Left lung (tissue), 10 donors: ENCODE measurements around the gene TEX19. TPM values are rescaled to one million over a fixed set of nuclear protein-coding genes. Genes with fewer than 3 reads are reported as not detected.

ENCODE experiments used
- ATAC-seq: fragments of 200-7000 bp; cut with Tn5 transposase; one replicate; pipeline ENCODE4 v1.9.1; 2020; ENCODE audit warnings: moderate library complexity
- DNase-seq, 4 donors: peaks; one replicate each; pipeline ENCODE4 v3.0.0-alpha.2; 2013 to 2020
- H3K27ac ChIP-seq, 2 donors: fragments of 200-600 bp; sonication (generic) in 1 of 2; one replicate each; pipeline versions ENCODE4 v1.5.0 to v1.8.0; 2020 to 2021
- H3K27me3 ChIP-seq, 2 donors: fragments of 200-600 bp; sonication (generic) in 1 of 2; one replicate each; pipeline versions ENCODE4 v1.5.0 to v1.8.0; 2020 to 2021
- H3K36me3 ChIP-seq, 2 donors: fragments of 200-600 bp; sonication (generic) in 1 of 2; one replicate each; pipeline versions ENCODE4 v1.5.0 to v1.8.0; 2020 to 2021
- H3K4me1 ChIP-seq, 2 donors: fragments of 200-600 bp; one replicate each; pipeline ENCODE4 v1.8.0; 2021
- H3K4me3 ChIP-seq, 2 donors: fragments of 200-600 bp; sonication (generic) in 1 of 2; one replicate each; pipeline versions ENCODE4 v1.5.0 to v1.8.0; 2020 to 2021; ENCODE audit warnings: mild to moderate bottlenecking in 1 of 2
- H3K9me3 ChIP-seq, 2 donors: fragments of 200-600 bp; sonication (generic) in 1 of 2; one replicate each; pipeline versions ENCODE4 v1.5.0 to v1.8.0; 2020 to 2021
- CTCF ChIP-seq, 2 donors: fragments of 200-600 bp; sonication (generic) in 1 of 2; IDR thresholded peaks; one replicate each; pipeline versions ENCODE4 v1.5.0 to v1.8.0; 2021; ENCODE audit warnings: antibody characterized with exemption in 2 of 2
- intact Hi-C, 2 donors: fragments of 100-400 bp; cut with DNase I; formaldehyde crosslinking; loops; one replicate each; pipeline versions ENCODE4 v1.11.2 to v1.14.2; 2022
- polyA plus RNA-seq, 6 donors: library from polyadenylated mRNA; unstranded; fragments of 120-200 nt; gene quantifications; one replicate each; pipeline ENCODE4 v1.2.1, GENCODE V29; 2013; ENCODE audit not compliant: insufficient read length in 6 of 6
- total RNA-seq, 2 donors: library from RNA; stranded (reverse); fragmentation: NEBNext Ultra II Directional; extraction: Animal tissue kit (Norgen Biotek cat#: 25700); gene quantifications; one replicate each; pipeline ENCODE4 v1.2.1, GENCODE V29; 2021
- donor health status: DM: no; HTN: yes; CAD: no.
- donor health status: DM: no; HTN: no; CAD: no.

The TEX19 gene
- total and polyA plus RNA-seq, 8 donors = 0.07 TPM; not detected in 7

GRCh38 chr17:82402865-82403264, 43.8 kb downstream of the TEX19 start:
- intact Hi-C loops = no loop called here
- H3K9me3 ChIP-seq = no peaks in the 10 kb centered on the region
- no peak overlapping the region for H3K27ac ChIP-seq
- H3K4me3 ChIP-seq = no peak overlapping the region
- ATAC-seq (no peak), DNase-seq (no peak)
- no peak for TF ChIP-seq CTCF (IDR thresholded peaks at IDR 0.05)
- H3K27me3 ChIP-seq = no peaks in the 10 kb centered on the region
- peaks cover 0 to 63% of the 10 kb centered on the region in 2 donors for H3K36me3 ChIP-seq
- peaks cover 8 to 27% of the 10 kb centered on the region in 2 donors for H3K4me1 ChIP-seq

GRCh38 chr17:82403662-82404660, 44.9 kb downstream of the TEX19 start:
- no peak for DNase-seq
- ATAC-seq = no peak
- peaks cover 0 to 69% of the 10 kb centered on the region in 2 donors for H3K36me3 ChIP-seq
- no peaks in the 10 kb centered on the region for H3K27me3 ChIP-seq
- no peak overlapping the region for H3K4me3 ChIP-seq
- intact Hi-C loops = no loop called here
- no peaks in the 10 kb centered on the region for H3K9me3 ChIP-seq
- H3K27ac ChIP-seq = no peak overlapping the region
- TF ChIP-seq CTCF (IDR thresholded peaks at IDR 0.05) = no peak
- peaks cover 8 to 27% of the 10 kb centered on the region in 2 donors for H3K4me1 ChIP-seq

DNA sequence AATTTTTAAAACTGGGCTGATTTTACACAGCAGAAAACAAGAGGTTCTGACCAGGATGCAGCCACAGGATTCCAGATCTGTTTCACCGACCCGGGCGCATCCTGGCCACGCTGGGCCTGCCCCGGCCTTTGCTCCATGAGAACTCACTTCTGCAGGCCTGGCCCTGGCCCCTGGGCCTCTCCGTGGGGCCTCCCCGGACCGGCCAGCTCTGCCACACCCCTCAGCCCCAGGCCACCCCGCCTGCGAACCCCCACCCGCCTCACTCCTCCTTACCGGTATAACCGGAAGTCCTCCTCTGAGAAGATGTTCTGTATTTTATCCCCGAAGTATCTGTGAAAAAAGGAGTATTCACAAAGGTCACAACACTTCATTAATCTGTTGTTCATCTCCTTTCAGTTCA, 46.0 kb downstream of the TEX19 start:
- Histone ChIP-seq H3K36me3 (peaks cover 0 to 61% of the 10 kb centered on the region in 2 donors), H3K27me3 (no peaks in the 10 kb centered on the region), H3K4me3 (no peak overlapping the region), H3K27ac (no peak overlapping the region), H3K9me3 (no peaks in the 10 kb centered on the region), H3K4me1 (peaks cover 0 to 17% of the 10 kb centered on the region in 2 donors)
- ATAC-seq (no peak), DNase-seq (no peak)
- TF ChIP-seq CTCF (IDR thresholded peaks at IDR 0.05) = no peak
- intact Hi-C loops = no loop called here

DNA sequence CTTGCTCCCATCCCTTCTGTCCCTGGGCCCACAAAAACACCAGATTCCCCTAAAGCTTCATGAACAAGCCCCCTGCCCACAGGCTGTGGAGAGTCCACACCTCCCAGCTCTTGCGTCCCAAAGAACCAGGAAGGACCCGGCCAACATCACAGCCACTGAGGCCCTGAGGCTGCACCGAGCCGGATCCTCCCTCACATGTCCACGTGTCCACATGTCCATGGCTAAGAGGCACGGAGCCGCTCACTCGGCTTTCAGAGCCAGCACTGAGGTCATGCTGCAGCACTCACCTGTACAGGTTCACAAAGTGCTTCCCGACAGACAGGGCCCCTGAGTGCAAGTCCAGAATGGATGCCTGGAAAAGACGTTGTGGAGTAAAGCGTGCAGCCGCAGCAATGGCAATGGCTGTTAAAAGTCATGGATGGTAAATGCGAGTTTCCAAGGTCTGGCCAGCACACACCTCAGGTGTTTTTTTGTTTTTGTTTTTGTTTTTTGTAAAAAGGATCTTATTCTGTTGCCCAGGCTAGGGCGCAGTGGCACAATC, 47.2 kb downstream of the TEX19 start:
- TF ChIP-seq CTCF (IDR thresholded peaks at IDR 0.05) = no peak
- Histone ChIP-seq H3K4me1 (peaks cover 0 to 7% of the 10 kb centered on the region in 2 donors), H3K36me3 (peaks cover 0 to 58% of the 10 kb centered on the region in 2 donors), H3K27me3 (no peaks in the 10 kb centered on the region), H3K4me3 (no peak overlapping the region), H3K9me3 (no peaks in the 10 kb centered on the region), H3K27ac (no peak overlapping the region)
- DNase-seq = peak in 1 of 4 donors; percentile 34
- intact Hi-C loops = no loop called here
- ATAC-seq = no peak

GRCh38 chr17:82407255-82407654, 48.2 kb downstream of the TEX19 start:
- no peak for TF ChIP-seq CTCF (IDR thresholded peaks at IDR 0.05)
- no peaks in the 10 kb centered on the region for H3K9me3 ChIP-seq
- no peak overlapping the region for H3K4me3 ChIP-seq
- no peaks in the 10 kb centered on the region for H3K4me1 ChIP-seq
- H3K36me3 ChIP-seq = peaks cover 0 to 52% of the 10 kb centered on the region in 2 donors
- H3K27me3 ChIP-seq = no peaks in the 10 kb centered on the region
- H3K27ac ChIP-seq = no peak overlapping the region
- ATAC-seq (no peak), DNase-seq (no peak)
- intact Hi-C loops = no loop called here
